Measurements from ENCODE around the gene ZBTB7C. TPM values are rescaled to one million over a fixed set of nuclear protein-coding genes. Genes with fewer than 3 reads are reported as not detected.

ZBTB7C gene
- total and polyA plus RNA-seq, 9 of the 15 experiments (the other 6 are each of a cell fraction or from before 2014, with no cell fraction given), result not detected

DNA sequence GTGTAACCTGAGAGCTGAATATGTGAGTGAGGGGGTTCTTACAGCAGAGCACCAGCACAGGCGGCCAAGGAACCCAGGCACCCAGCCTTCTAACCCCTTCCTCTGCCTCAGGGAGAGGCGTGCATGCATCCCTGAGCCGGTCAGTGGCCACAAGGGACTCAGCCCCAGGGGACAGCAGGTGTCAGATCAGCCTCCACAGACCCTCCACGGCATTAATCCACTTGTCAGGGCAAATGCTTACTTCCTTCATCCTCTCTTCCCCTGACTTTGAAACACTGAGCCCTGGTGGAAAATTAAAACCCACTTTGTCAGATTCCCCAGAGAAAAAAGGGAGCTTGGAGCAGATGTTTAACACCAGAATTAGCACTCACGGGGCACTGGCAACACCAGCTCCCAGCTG lies 418.2 kb downstream of the ZBTB7C start (continued):
- TF ChIP-seq, protein P1, sequence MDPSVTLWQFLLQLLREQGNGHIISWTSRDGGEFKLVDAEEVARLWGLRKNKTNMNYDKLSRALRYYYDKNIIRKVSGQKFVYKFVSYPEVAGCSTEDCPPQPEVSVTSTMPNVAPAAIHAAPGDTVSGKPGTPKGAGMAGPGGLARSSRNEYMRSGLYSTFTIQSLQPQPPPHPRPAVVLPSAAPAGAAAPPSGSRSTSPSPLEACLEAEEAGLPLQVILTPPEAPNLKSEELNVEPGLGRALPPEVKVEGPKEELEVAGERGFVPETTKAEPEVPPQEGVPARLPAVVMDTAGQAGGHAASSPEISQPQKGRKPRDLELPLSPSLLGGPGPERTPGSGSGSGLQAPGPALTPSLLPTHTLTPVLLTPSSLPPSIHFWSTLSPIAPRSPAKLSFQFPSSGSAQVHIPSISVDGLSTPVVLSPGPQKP (CRISPR knock-in tag; IDR thresholded peaks at IDR 0.05), result no peak
- TF ChIP-seq ZNF124 (CRISPR knock-in tag; IDR thresholded peaks at IDR 0.05) (no peak), CBFA2T3 (IDR thresholded peaks at IDR 0.05) (no peak)

DNA sequence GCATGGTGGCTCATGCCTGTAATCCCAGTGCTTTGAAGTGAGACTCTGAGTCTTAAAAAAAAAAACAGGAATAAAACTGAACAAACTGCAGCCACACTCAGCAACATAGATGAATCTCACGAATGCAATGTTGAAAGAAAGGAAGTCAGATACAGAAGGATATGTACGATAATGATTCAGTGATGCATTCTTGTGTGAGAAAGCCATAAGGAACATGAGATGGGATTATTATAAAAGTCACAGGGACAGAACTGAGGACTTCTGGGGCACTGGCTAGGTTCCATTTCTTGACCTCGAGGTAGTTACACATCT lies 421.8 kb downstream of the ZBTB7C start:
- TF ChIP-seq TCF7L2 (IDR thresholded peaks at IDR 0.05; ENCODE audit: low read depth, low read length) (no peak), KDM2B (CRISPR knock-in tag; IDR thresholded peaks at IDR 0.05) (no peak)
- Histone ChIP-seq H2AFZ (ENCODE audit: low read depth, low read length) (no peak overlapping the region), H3K27ac (ENCODE audit: extremely low read depth, low read depth, low read length) (no peak overlapping the region), H3K9me1 (ENCODE audit: control insufficient read depth, insufficient read depth, low read length) (no peaks in the 10 kb centered on the region), H3K4me2 (ENCODE audit: insufficient read depth, low read length) (no peak overlapping the region), H3K4me1 (replicated peaks in 1 of 2; ENCODE audit: control insufficient read depth in 2 of 2, insufficient read depth in 2 of 2, low read length in 2 of 2) (no peaks in the 10 kb centered on the region), H3K27me3 (ENCODE audit: control insufficient read depth in 2 of 2, insufficient read depth in 2 of 2, low read length in 2 of 2) (peaks cover 0 to 12% of the 10 kb centered on the region in 2 experiments; a peak in 2 of 5 replicates), H3K9ac (ENCODE audit: insufficient read depth in 1 of 2, low read depth in 2 of 2, low read length in 2 of 2) (no peak overlapping the region), H3K9me3 (replicated peaks; ENCODE audit: control insufficient read depth, insufficient read depth, low read depth, low read length) (no peaks in the 10 kb centered on the region), H3K79me2 (ENCODE audit: control insufficient read depth, insufficient read depth, low read length) (no peaks in the 10 kb centered on the region), H4K20me1 (replicated peaks; ENCODE audit: control insufficient read depth, insufficient read depth, low read length) (no peaks in the 10 kb centered on the region), H3K36me3 (ENCODE audit: control insufficient read depth, insufficient read depth, low read length) (no peaks in the 10 kb centered on the region), H3K4me3 (no peak overlapping the region)
- CTCF ChIA-PET (ENCODE audit: low intra/inter-chr PET ratio), result no interaction called here
- intact Hi-C loops (cut with micrococcal nuclease) (no loop called here), in situ Hi-C loops (cut with MboI) (no loop called here)
- ATAC-seq (no peak), FAIRE-seq (no peak), DNase-seq (ENCODE audit: extremely low read depth in 1 of 4, low spot score in 3 of 4) (no peak)
- POLR2A ChIA-PET, result no interaction called here
- 0% methylated on average over 3 of the region's 3 CpGs for WGBS (ENCODE audit: insufficient coverage, low coverage, missing lambda C conversion rate)
- no TSS peak for BruUV-seq (replicated peaks)

Measured in K562 (cell line).